Calu3 (cell line): Measurements from ENCODE around the gene ADAM15. TPM values are rescaled to one million over a fixed set of nuclear protein-coding genes. Genes with fewer than 3 reads are reported as not detected.

Experiments
- BruUV-seq: library from RNA; stranded (reverse); fragments of 400-500 nt; replicated peaks from 2 replicates; lab custom pipeline; 2021; lab: Mats Ljungman, UMichigan
- CTCF ChIA-PET: fragments of 300-600 bp; sonication (Branson Sonifier 250); formaldehyde crosslinking; loops from one replicate; lab custom pipeline; 2022; ENCODE audit warnings: antibody characterized with exemption; lab: Charles Lee
- DNase-seq: peaks from one replicate; pipeline ENCODE4 v3.0.0; 2022
- H3K27ac Mint-ChIP-seq: one replicate; pipeline ENCODE4 v1.8.0; 2022; ENCODE audit warnings: mixed read lengths; ENCODE audit not compliant: unreplicated experiment
- H3K27me3 Mint-ChIP-seq: one replicate; pipeline ENCODE4 v1.8.0; 2022; ENCODE audit warnings: mixed read lengths; ENCODE audit not compliant: unreplicated experiment
- H3K36me3 Mint-ChIP-seq: one replicate; pipeline ENCODE4 v1.8.0; 2022; ENCODE audit warnings: mild to moderate bottlenecking, moderate library complexity, mixed read lengths; ENCODE audit not compliant: insufficient read depth, unreplicated experiment
- H3K4me1 Mint-ChIP-seq: one replicate; pipeline ENCODE4 v1.8.0; 2022; ENCODE audit warnings: mild to moderate bottlenecking, low read depth, mixed read lengths; ENCODE audit not compliant: unreplicated experiment
- H3K4me3 Mint-ChIP-seq: one replicate; pipeline ENCODE4 v1.8.0; 2022; ENCODE audit warnings: mild to moderate bottlenecking, low read depth, moderate library complexity, mixed read lengths; ENCODE audit not compliant: unreplicated experiment
- H3K9me3 Mint-ChIP-seq: one replicate; pipeline ENCODE4 v1.8.0; 2022; ENCODE audit warnings: low read depth, mixed read lengths; ENCODE audit not compliant: unreplicated experiment
- CTCF ChIP-seq: fragments of 200-600 bp; IDR thresholded peaks from one replicate; pipeline ENCODE4 v1.8.0; 2022; ENCODE audit warnings: antibody characterized with exemption; ENCODE audit not compliant: unreplicated experiment
- intact Hi-C: fragments of 100-400 bp; cut with micrococcal nuclease; formaldehyde crosslinking; loops from one replicate; pipeline ENCODE4 v1.10.0; 2022; ENCODE audit not compliant: unreplicated experiment
- total RNA-seq: library from RNA; stranded (reverse); gene quantifications from 2 replicates; pipeline ENCODE4 v1.2.3, GENCODE V29; 2022

Gene ADAM15
- total RNA-seq, 1 experiment from 2014 or later, result 99.1 TPM

GRCh38 chr1:155086856-155087535, 35.9 kb downstream of the ADAM15 start:
- intact Hi-C loops, result no loop called here

GRCh38 chr1:155091071-155092051, 40.2 kb downstream of the ADAM15 start:
- peaks cover 10% of the 10 kb centered on the region for H3K4me1 Mint-ChIP-seq
- DNase-seq, result peak; percentile 91
- no peaks in the 10 kb centered on the region for H3K9me3 Mint-ChIP-seq
- H3K36me3 Mint-ChIP-seq, result no peaks in the 10 kb centered on the region
- CTCF ChIA-PET, result interaction anchor here (0.6 to 2.0 kb wide), 16 partner anchors 21 to 171 kb away, joined by 3 to 68 read pairs (median 3); partner anchors contain the start of genes DPM3, KRTCAP2, SCAMP3 and SLC50A1
- peak; percentile 97 for TF ChIP-seq CTCF
- peaks cover 23% of the 10 kb centered on the region for H3K27me3 Mint-ChIP-seq
- H3K27ac Mint-ChIP-seq, result no peak overlapping the region
- BruUV-seq, result no TSS peak
- peak overlapping the region; percentile 29 for H3K4me3 Mint-ChIP-seq
- intact Hi-C loops, result loop anchor here (1.0 to 5.0 kb wide), 2 partner anchors 36 to 76 kb away; partner anchors contain the start of gene EFNA1

More at GRCh38 chr1:155086856-155087535, 35.9 kb downstream of the ADAM15 start:
- DNase-seq, result no peak
- Mint-ChIP-seq H3K4me1 (peaks cover 34% of the 10 kb centered on the region), H3K27ac (no peak overlapping the region), H3K27me3 (peaks cover 26% of the 10 kb centered on the region), H3K36me3 (peaks cover 30% of the 10 kb centered on the region), H3K9me3 (no peaks in the 10 kb centered on the region), H3K4me3 (peak overlapping the region; percentile 96)
- CTCF ChIA-PET, result no interaction called here
- no TSS peak for BruUV-seq
- no peak for TF ChIP-seq CTCF

DNA sequence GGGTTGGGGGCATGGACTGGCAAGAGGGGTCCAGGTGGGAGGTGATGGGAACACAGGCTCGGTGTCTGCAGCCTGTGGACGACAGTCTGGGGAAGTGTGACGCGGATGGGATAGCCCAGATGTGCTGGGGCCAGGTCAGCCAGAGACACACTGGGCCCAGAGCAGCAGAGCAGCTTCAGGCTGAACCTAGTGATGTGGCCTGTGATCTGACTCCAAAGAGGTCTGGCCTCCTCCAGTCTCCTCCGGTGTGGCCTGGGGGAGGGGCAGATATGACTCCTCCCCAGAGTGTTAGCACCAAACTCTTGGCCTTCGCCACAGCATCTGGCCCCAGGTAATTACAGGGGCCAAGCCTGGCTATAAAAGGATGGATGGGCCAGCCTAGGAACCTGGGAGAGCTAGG, 41.0 kb downstream of the ADAM15 start:
- no peak overlapping the region for H3K27ac Mint-ChIP-seq
- no peaks in the 10 kb centered on the region for H3K9me3 Mint-ChIP-seq
- peaks cover 26% of the 10 kb centered on the region for H3K27me3 Mint-ChIP-seq
- CTCF ChIA-PET, result interaction anchor here (0.9 to 2.0 kb wide), 13 partner anchors 20 to 170 kb away, joined by 3 to 68 read pairs (median 5); partner anchors contain the start of genes DPM3, KRTCAP2, SCAMP3 and SLC50A1
- no peak for DNase-seq
- no peaks in the 10 kb centered on the region for H3K36me3 Mint-ChIP-seq
- H3K4me1 Mint-ChIP-seq, result peaks cover 10% of the 10 kb centered on the region
- no peak for TF ChIP-seq CTCF
- no TSS peak for BruUV-seq
- intact Hi-C loops, result loop anchor here (5.0 kb wide), 1 partner anchor 35 kb away; the partner anchor contains the start of gene EFNA1
- no peak overlapping the region for H3K4me3 Mint-ChIP-seq

GRCh38 chr1:155092641-155093040, 41.5 kb downstream of the ADAM15 start:
- intact Hi-C loops, result loop anchor here (5.0 kb wide), 1 partner anchor 35 kb away; the partner anchor contains the start of gene EFNA1
- DNase-seq, result no peak
- CTCF ChIA-PET, result interaction anchor here (1.8 to 2.0 kb wide), 2 partner anchors 43 to 76 kb away, joined by 7 to 68 read pairs; partner anchors contain the start of gene SLC50A1
- Mint-ChIP-seq H3K36me3 (no peaks in the 10 kb centered on the region), H3K27me3 (peaks cover 25% of the 10 kb centered on the region), H3K27ac (no peak overlapping the region), H3K9me3 (no peaks in the 10 kb centered on the region), H3K4me3 (no peak overlapping the region), H3K4me1 (peaks cover 10% of the 10 kb centered on the region)
- TF ChIP-seq CTCF, result no peak
- no TSS peak for BruUV-seq
